Bronchial epithelial cell (primary cell): ENCODE results near the gene AKAP1. TPM values are rescaled to one million over a fixed set of nuclear protein-coding genes. Genes with fewer than 3 reads are reported as not detected.

Experiments
- DNase-seq: peaks from one replicate; pipeline ENCODE4 v3.0.0-alpha.2; 2010; ENCODE audit warnings: low read depth
- FAIRE-seq: peaks from 2 replicates; lab custom pipeline; 2011; peaks lifted over from hg19 to GRCh38; lab: Jason Lieb, UNC
- H3K27me3 ChIP-seq: 2 replicates; pipeline ENCODE4 v1.5.1; 2011; ENCODE audit warnings: low read length; ENCODE audit not compliant: control insufficient read depth, insufficient read depth
- H3K36me3 ChIP-seq: 2 replicates; pipeline ENCODE4 v1.5.1; 2011; ENCODE audit warnings: low read length; ENCODE audit not compliant: control insufficient read depth, insufficient read depth
- H3K4me3 ChIP-seq: 2 replicates; pipeline ENCODE4 v1.5.1; 2011; ENCODE audit warnings: mild to moderate bottlenecking, low read depth, low read length, control low read depth
- total RNA-seq: library from RNA; depleted of rRNA; stranded (reverse); fragments of >200 nt; gene quantifications from 2 replicates; pipeline ENCODE4 v1.2.1, GENCODE V29; 2014
- TF ChIP-seq, protein P1 (sequence below): IDR thresholded peaks from 2 replicates; pipeline ENCODE4 v1.5.1; 2011; ENCODE audit warnings: mild to moderate bottlenecking, moderate library complexity, low read length, control low read depth, inconsistent platforms; ENCODE audit not compliant: insufficient read depth, severe bottlenecking

AKAP1 gene
- total RNA-seq, 1 donor from 2014 or later: 30.0 TPM

DNA sequence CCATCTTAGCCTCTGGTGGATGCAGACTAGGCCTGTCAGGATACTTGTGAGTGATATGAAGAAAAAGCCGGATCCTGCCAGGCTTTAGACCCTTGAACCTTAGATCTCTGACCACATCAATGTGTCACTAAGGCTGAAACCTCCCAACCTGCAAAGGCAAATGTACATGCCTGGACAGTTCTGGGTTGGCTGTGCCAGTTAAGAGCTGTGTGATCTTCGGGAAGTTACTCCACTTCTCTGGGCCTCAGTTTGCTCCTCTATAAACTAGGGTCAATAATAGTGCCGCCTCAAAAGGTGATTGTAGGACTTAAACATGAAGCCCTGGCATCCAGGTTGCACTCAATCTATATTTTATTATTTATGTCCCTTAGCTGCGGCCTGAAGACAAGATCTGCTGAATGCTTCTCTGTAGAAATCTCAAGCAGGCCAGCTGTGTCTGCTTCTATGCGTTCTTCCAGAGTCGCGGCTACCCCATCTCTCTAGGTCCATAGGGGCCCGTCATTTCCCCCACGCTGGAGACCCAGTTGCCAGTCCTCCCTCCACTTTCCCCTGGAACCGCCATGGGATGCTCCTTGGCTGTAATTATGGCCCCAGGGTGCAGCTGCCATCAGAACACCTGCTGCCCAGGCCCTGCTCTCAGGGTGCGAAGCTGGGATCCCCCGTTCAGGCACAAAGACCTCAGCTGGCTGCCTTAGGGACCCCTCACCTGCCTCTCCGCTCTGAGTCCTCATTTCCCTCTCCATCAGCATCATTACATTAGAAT, 50.2 kb downstream of the AKAP1 start:
- TF ChIP-seq, protein P1, sequence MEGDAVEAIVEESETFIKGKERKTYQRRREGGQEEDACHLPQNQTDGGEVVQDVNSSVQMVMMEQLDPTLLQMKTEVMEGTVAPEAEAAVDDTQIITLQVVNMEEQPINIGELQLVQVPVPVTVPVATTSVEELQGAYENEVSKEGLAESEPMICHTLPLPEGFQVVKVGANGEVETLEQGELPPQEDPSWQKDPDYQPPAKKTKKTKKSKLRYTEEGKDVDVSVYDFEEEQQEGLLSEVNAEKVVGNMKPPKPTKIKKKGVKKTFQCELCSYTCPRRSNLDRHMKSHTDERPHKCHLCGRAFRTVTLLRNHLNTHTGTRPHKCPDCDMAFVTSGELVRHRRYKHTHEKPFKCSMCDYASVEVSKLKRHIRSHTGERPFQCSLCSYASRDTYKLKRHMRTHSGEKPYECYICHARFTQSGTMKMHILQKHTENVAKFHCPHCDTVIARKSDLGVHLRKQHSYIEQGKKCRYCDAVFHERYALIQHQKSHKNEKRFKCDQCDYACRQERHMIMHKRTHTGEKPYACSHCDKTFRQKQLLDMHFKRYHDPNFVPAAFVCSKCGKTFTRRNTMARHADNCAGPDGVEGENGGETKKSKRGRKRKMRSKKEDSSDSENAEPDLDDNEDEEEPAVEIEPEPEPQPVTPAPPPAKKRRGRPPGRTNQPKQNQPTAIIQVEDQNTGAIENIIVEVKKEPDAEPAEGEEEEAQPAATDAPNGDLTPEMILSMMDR: no peak
- FAIRE-seq (no peak), DNase-seq (no peak)
- Histone ChIP-seq H3K36me3 (no peaks in the 10 kb centered on the region), H3K27me3 (peaks cover 2% of the 10 kb centered on the region), H3K4me3 (no peak overlapping the region)

- TF ChIP-seq, protein P1: no peak
- DNase-seq (no peak), FAIRE-seq (no peak)
- Histone ChIP-seq H3K27me3 (peaks cover 2% of the 10 kb centered on the region), H3K4me3 (no peak overlapping the region), H3K36me3 (no peaks in the 10 kb centered on the region)
Observed at GRCh38 chr17:57135789-57136291, 50.8 kb downstream of the AKAP1 start.

GRCh38 chr17:57136355-57136754, 51.3 kb downstream of the AKAP1 start:
- Histone ChIP-seq H3K36me3 (no peaks in the 10 kb centered on the region), H3K27me3 (peaks cover 2% of the 10 kb centered on the region), H3K4me3 (no peak overlapping the region)
- FAIRE-seq (no peak), DNase-seq (no peak)
- TF ChIP-seq, protein P1: no peak

GRCh38 chr17:57138030-57138911, 53.2 kb downstream of the AKAP1 start:
- DNase-seq (no peak), FAIRE-seq (no peak)
- TF ChIP-seq, protein P1: no peak
- Histone ChIP-seq H3K27me3 (peaks cover 2% of the 10 kb centered on the region), H3K36me3 (no peaks in the 10 kb centered on the region), H3K4me3 (no peak overlapping the region)

DNA sequence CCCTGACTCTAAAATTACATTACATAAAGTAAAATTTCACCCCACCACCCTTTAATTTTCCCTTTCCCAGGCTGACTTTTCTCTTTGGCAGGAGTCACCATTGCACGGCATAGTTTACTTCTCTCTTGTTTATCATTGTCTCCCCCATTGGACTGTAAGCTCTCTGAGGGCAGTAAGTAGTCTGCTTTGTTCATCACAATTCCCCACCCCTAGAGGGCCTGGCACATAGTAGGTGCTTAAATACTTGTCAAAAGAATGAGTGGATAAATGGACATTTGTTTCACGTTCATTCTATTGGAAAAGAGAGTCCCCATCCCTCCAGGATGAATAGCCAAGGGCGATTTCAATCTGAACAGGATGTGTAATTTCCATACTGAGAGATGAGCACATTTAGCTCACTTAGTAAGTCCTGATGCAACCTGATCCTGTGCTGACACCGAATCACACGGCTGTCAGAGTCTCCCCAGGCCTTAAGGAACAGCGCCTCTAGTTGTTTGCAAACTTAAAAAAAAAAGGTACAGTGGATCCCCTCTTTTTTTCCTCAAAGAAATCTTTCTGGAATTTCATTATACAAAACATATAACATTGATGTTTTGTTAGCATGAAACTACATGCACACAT, 54.0 kb downstream of the AKAP1 start:
- DNase-seq (peak; percentile 47), FAIRE-seq (no peak)
- TF ChIP-seq, protein P1: no peak
- peaks cover 2% of the 10 kb centered on the region for H3K27me3 ChIP-seq
- H3K4me3 ChIP-seq: no peak overlapping the region
- no peaks in the 10 kb centered on the region for H3K36me3 ChIP-seq
